SIG-M5 treated with dmso at 0.1 percent for 504 hours (cell line): ENCODE data around the gene ZIM2.

Source experiments
- DNase-seq: peaks from one replicate; lab custom pipeline; 2025; ENCODE audit not compliant: unreplicated experiment; lab: John Stamatoyannopoulos, UW

Gene ZIM2

DNA sequence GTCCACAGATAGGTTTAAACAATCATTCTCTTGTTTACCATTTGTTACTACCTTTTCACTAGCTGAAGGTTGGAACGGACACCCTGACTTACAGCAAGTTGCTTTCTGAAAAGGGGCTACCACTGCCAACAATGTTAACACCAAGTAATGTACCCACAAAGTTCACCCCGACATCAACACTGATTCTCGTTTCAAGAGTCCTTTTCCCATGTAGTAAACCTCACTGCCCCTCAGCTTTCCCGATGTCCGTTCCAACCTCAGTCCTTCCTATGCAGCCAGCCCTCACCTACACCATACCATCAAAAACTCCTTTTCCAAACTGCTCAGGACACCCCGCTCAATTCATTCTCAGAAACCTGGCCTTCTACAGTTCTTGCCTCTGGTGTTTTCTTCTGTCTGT, 29.0 kb downstream of the ZIM2 start:
- DNase-seq = no peak

DNA sequence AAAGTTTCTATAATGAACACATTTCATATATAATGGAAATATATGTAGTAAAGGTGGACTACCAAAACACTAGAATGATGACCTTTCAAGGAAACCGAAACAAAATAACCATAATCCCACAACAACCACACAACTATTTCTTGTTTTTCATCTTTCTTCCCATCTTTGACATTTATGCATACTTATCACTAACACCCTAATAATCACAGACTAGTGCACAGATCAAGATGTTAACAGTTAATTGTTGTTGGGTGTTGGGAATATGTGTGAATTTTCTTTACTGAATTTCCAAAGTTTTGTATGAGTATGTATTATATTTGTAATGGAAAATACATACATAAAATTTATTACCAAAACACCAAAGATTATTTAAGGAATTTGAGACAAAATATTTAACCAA, 30.3 kb downstream of the ZIM2 start:
- no peak for DNase-seq

DNA sequence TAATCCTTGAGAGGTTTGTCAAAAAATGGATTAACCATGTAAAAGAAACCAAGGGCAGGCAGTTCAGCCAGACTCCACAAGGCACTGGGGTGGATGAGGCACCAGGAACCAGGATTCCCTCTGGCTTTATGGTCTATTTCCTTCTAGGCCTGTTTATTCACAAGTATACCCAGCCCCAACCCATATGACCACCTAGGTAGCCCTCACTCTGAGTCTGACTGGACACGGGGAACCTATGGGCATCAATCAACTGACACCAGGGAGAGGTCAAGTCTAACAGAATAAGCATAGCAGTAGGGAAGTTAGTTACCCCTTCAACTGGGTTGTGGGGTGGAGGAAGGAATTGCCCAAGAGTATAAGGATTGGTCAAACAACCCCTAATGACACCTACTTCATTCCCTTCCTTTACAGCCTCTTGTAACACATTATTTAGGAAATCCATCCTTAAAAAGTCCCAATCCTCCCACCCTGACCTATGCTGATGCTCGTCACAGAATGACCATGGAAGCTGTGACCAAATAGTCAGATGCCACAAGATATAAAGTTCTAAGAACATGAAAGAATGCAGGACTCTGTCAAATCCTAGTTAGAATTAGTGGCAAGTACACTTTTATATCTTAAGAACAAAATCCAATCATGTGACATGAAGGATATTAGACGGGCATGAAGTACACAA, 31.7 kb downstream of the ZIM2 start:
- no peak for DNase-seq

DNA sequence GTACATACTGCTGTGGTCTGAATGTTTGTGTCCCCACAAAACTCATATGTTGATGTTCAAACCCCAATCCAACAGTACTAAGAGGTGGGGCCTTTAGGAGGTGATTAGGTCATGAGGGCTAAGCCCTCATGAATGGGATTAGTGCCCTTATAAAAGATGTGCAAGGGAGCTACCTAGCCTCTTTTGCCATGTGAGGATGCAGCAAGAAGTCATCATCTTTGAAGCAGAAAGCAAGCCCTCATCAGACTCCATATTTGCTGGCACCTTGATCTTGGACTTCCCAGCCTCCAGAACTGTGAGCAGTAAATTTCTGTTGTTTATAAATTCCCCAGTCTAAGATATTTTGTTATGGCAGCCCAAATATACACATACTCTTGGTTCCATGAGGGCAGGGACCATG, 33.9 kb downstream of the ZIM2 start:
- no peak for DNase-seq

DNA sequence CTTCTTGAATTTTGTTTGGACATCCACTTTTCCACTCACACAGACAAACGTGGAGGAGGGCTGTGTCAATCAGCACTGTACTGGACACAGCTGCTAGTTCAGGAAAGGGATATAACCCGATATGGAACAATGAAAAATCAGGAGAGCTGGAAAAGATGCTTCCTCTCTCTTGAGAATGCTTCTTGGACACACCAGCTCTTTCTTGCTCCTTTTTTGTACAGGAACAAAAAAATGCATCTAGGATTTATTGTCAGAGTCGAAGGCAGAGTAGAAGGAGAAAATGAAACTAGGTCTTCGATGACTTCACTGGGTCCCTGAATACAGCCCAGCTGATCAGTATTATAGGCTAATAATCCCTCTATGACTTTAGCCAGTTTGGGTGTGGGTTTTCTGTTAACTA, 62.2 kb downstream of the ZIM2 start:
- no peak for DNase-seq

DNA sequence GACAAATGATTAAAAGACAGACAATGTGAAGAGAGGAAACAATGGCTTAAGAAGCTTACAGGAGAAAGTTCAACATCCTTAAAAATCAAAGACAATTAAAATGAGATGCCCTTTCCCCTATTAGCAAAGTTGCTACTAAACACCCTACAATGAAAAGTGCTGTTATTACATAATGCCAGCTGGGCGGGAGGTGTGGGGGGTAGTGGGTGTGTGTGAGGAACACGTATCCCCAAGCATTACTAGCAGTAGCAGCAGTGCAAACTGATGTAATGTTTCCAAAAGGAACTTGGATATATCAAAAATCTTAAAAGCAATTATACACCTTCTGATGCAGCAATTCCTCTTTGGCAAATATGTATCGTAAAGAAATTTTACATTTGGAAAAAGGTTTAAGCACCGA, 70.9 kb downstream of the ZIM2 start:
- DNase-seq = no peak

DNA sequence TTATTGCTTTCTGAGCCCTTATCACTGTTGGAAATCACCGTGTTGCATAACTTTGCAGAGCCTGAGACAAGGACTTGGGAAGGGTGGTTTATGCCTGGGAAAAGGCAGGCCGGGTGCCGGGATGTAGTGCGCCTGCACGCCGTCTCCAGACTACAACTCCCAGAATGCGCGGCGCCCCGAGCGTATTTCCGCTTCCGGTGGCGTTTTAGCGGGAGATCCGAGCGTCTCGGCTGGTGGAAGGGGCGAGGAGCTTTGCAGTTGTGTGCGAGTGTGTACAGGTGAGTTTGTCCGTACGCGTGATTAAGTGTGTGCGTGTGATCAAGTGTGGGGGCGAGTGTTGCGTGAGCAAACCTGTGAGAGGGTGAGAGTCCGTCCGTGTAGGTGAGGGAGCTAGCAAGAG, 75.4 kb downstream of the ZIM2 start:
- no peak for DNase-seq

DNA sequence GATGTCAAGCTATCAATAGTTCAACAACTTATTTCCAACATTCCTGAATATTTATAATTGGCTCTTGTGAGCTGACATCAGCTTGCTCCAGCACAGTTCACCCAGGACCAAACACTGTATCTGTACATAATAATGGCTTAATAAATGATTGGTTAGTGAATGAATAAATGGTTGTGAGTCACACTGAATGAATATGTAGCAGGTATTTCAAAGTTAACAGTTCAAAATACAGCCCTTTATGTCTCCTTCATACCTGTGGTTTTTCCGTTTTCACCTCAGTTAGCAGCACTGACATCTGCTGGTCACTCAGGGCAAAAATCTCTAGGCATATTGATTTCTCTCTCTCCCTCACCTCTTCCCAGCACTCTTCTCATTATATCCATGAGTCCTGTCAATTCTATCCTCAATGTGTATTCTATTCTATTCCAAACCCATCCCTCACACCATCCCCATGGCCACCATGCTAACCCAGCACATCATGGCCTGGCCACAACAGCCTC, 76.3 kb downstream of the ZIM2 start:
- DNase-seq = no peak

DNA sequence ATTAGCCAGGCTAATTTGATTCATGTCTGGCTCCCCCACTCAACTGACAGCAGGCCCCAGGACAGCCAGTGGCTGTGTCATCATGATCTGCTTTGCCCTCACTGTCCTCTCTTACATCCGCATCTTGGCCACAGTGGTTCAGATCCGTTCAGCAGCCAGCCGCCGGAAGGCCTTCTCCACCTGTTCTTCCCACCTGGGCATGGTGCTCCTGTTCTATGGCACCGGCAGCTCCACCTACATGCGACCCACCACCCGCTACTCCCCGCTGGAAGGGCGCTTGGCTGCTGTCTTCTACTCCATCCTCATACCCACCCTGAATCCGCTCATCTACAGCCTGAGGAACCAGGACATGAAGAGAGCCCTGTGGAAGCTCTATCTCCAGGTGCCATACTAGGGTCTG, 79.7 kb downstream of the ZIM2 start:
- DNase-seq = no peak

DNA sequence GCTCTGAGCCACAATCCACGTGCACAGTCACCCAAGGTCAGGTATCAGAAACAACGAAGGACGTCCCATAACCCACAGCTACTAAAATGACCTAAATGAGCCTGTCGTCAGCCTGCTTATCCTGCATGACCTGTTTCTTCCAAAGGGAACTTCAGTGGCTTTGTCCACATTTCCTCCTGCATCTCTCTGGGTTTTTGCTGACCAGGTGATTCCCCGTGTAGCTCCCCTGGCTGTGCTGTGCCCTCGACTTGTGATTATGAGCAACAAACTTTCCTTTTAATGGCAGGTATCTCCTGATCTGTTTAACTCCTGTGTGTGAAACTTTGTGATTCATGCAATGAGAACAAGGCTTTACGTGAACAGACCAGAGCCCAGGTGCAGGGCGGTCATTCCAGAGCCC, 81.0 kb downstream of the ZIM2 start:
- no peak for DNase-seq

DNA sequence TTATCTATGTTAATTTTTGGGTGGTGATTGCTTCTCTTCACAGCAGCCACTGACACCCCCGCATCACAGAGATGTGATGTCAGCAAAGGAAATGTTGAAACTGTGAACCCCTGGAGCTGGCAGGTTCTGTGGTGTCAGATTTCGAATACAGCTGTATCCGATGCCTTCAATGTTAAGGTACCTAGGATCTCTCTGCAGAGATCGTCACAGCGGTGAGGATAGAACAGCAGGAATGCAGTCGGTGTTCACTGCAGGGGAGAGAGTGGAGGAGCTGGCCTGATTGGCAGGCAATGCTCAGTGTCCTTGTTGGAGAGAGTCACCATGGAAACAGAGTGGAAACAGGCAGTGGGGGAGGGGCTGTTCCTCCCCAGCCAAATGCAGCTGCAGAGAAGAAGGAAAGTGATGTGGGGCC, 89.4 kb downstream of the ZIM2 start:
- no peak for DNase-seq

DNA sequence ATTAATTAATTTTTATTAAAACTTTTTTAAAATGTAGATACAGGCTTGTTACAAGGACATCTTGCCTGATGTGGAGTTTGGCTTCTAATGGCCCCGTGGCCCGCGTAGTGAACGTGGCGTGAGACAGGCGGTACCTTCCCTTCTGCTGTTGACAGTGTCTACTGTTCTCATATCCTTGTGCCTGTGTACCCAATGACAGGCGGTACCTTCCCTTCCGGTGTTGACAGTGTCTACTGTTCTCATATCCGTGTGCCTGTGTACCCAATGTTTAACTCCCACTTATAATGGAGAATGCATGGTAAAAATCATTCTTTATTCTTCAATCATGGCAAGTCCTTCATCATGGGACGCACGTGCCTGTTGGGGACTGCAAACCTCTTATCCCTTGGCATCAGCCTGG, 89.9 kb downstream of the ZIM2 start:
- no peak for DNase-seq

DNA sequence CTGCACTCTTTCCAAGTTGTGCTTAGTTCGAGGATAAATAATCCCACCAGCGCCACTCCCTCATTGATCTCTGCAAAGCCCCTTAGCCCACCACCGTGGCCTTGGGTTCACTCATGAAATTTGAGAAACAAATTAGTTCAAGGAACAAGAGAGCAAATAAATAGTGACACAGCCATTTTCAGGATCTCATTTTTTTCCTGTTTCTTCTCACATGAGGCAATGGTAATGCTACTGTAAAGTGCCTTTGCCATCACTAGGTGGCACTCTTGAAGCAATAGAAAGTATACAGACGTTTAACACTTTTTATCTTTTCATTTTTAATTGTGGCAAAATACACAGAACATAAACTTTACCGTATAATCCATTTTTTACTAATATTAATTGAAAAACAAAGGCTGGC, 92.1 kb downstream of the ZIM2 start:
- no peak for DNase-seq

DNA sequence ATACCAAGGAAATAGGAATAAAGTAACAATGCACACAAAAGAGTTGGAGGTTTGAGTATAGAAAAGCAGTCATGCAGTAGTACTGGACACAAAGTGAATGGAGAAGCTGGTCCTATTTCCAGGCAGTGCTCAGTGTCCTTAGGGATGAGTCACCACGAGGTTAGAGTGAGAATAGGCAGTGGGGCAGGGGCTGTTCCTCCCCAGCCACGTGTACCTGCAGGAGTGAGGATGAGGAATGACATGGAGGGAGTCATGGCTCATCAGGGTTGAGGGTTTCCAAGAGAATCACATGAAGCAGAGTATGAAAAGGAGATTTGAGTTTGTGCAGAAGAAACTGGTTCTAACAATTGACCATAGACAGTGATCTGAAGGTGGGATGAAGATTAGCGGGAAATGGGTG, 94.2 kb downstream of the ZIM2 start:
- no peak for DNase-seq

DNA sequence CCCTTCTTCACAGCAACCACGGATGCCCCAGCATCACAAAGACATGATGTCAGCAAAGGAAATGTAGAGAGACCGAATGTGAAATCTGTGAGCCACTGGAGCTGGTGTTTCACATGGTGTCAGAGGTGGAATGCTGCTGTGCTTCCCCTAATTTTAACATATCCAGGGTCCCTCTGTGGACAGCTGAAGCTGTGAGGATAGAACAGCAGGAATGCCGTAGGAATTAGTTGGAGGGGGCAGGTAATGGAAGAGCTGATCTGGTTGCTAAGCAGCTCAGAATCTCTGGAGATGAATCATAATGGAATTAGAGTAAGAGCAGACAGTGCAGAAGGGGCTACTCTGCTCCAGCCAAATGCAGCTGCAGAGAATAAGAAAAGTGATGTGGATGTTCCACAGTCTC, 100.0 kb downstream of the ZIM2 start:
- DNase-seq = no peak

DNA sequence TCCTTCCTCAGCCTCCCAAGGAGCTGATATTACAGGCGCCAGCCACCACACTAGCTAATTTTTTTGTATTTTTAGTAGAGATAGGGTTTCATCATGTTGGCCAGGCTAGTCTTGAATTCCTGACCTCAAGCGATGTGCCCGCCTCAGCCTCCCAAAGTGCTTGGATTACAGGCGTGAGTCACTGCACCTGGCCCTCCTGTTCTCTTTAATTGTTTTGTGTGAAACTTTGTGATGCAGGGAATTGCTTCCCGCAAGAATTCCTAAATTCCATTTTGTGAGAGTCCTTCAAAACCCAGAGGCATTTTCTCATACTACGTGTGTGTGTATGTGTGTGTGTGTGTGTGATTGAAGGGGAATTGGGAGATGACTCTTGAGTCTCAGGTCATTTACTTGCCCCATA, 104.0 kb downstream of the ZIM2 start:
- no peak for DNase-seq

DNA sequence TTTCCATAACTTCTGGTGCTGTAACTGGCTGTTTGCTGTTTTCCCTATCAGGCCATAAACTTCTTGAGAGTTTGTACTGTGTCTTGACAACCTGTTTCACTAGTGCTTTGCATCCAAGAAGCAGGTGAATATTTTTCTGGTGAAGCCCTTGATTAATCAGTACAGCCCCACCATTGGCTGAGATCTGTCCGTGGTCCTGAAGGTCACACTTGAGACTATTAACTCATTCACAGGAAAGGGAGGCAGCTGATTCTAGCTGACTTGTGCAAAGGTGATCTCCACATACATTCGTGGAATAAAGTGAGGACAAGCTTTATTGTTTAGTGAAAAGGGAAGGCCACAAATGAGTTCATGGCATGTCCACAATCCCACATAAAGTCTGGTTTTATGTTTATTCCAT, 107.5 kb downstream of the ZIM2 start:
- DNase-seq = no peak

DNA sequence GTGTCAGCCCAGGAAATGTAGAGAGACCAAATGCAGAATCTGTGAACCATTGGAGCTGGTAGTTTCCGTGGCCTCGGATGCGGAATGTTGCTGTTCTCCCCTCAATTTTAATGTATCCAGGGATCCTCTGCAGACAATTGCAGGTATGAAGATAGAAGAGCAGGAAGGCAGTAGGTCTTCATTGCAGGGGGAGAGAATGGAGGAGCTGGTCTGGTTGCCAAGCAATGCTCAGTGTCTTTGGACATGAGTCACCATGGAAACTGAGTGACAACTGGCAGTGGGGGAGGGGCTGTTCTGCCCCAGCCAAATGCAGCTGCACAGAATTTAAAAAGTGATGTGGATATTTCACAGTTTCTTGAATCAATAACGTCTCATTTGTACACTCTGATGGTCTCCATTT, 112.8 kb downstream of the ZIM2 start:
- no peak for DNase-seq

DNA sequence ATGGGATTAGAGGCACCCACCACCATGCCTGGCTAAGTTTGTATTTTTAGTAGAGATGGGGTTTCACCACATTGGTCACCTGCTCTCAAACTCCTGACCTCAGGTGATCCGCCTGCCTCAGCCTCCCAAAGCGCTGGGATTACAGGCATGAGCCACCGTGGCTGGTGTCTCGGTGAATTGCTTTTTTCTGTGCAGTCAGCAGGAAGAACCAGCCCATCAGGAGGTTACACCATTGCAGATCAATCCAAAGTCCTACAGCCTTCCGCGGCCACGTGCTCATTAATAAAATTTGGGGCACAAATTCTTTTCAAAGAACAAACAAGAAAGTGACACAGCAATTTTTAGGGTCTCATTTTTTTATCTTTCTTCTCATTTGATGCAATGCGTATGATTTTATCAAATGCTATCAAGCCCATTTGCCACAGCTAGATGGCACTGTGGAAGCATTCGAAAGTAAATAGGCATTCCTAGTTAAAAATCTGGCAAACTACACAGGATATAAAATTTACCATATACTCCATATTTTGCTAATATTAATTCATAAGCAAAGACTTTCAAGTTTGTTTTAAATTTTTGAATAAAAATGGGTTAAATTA, 114.6 kb downstream of the ZIM2 start:
- no peak for DNase-seq
